Neuronal stem cell (in vitro differentiated cells): Measurements from ENCODE around the gene TCEAL1.
"Not testable (repeated sequence)": the region's sequence is repeated elsewhere in the genome, so short reads cannot be mapped to it uniquely, and the experiment has no call there.

Experiments used
- DNase-seq: peaks from one replicate; pipeline ENCODE4 v3.0.0-alpha.2; 2013; ENCODE audit warnings: low spot score
- H2AFZ ChIP-seq: one replicate; pipeline ENCODE4 v1.6.1; 2013; ENCODE audit warnings: mild to moderate bottlenecking, low read length, inconsistent platforms
- H2AK5ac ChIP-seq: 2 replicates; pipeline ENCODE4 v1.6.1; 2013; ENCODE audit warnings: low read depth, mild to moderate bottlenecking, inconsistent platforms, low read length, moderate library complexity, mixed read lengths
- H2BK120ac ChIP-seq: 2 replicates; pipeline ENCODE4 v1.6.1; 2013; ENCODE audit warnings: low read depth, mild to moderate bottlenecking, inconsistent platforms, low read length, moderate library complexity, mixed read lengths
- H2BK12ac ChIP-seq: one replicate; pipeline ENCODE4 v1.6.1; 2013; ENCODE audit warnings: low read length, inconsistent platforms
- H2BK15ac ChIP-seq: 2 replicates; pipeline ENCODE4 v1.6.1; 2013; ENCODE audit warnings: mild to moderate bottlenecking, low read length, inconsistent platforms, mixed read lengths
- H2BK5ac ChIP-seq: one replicate; pipeline ENCODE4 v1.6.1; 2013; ENCODE audit warnings: inconsistent platforms, mild to moderate bottlenecking, low read length, moderate library complexity
- H3K14ac ChIP-seq: one replicate; pipeline ENCODE4 v1.6.1; 2013; ENCODE audit warnings: low read length, inconsistent platforms
- H3K18ac ChIP-seq: 2 replicates; pipeline ENCODE4 v1.6.1; 2013; ENCODE audit warnings: low read length, inconsistent platforms
- H3K23ac ChIP-seq: 2 replicates; pipeline ENCODE4 v1.6.1; 2013; ENCODE audit warnings: low read depth, mild to moderate bottlenecking, mixed read lengths, low read length, inconsistent platforms; ENCODE audit not compliant: poor library complexity
- H3K27ac ChIP-seq: replicated peaks from 3 replicates; pipeline ENCODE4 v1.5.1; 2013; ENCODE audit warnings: low read length, inconsistent platforms
- H3K27me3 ChIP-seq, 3 experiments: 2 replicates each; pipeline ENCODE4 v1.6.1; 2013; ENCODE audit warnings: low read length in 3 of 3, mild to moderate bottlenecking in 2 of 3, inconsistent platforms in 1 of 3, low read depth in 1 of 3, mixed read lengths in 1 of 3, moderate library complexity in 1 of 3; ENCODE audit not compliant: control insufficient read depth in 3 of 3, insufficient read depth in 3 of 3
- H3K36me3 ChIP-seq, 2 donors: replicated peaks in 1 of 2; 2 replicates each; pipeline ENCODE4 v1.6.1; 2013; ENCODE audit warnings: low read length in 2 of 2; ENCODE audit not compliant: control insufficient read depth in 2 of 2, insufficient read depth in 2 of 2
- H3K4ac ChIP-seq: 2 replicates; pipeline ENCODE4 v1.6.1; 2013; ENCODE audit warnings: inconsistent platforms, mild to moderate bottlenecking, low read length, moderate library complexity
- H3K4me1 ChIP-seq, 2 donors: 1 replicate in 1 of 2; 2 replicates in 1 of 2; pipeline ENCODE4 v1.6.1; 2013; ENCODE audit warnings: low read length in 2 of 2, low read depth in 1 of 2; ENCODE audit not compliant: control insufficient read depth in 2 of 2, insufficient read depth in 1 of 2
- H3K4me2 ChIP-seq: one replicate; pipeline ENCODE4 v1.6.1; 2013; ENCODE audit warnings: mild to moderate bottlenecking, low read length, inconsistent platforms; ENCODE audit not compliant: insufficient read depth, poor library complexity, severe bottlenecking
- H3K4me3 ChIP-seq, 2 donors: 2 replicates each; pipeline ENCODE4 v1.5.1; 2013; ENCODE audit warnings: low read length in 2 of 2, mild to moderate bottlenecking in 2 of 2, inconsistent platforms in 1 of 2, moderate library complexity in 1 of 2
- H3K79me1 ChIP-seq: one replicate; pipeline ENCODE4 v1.6.1; 2013; ENCODE audit warnings: low read depth, mild to moderate bottlenecking, inconsistent platforms, low read length, moderate library complexity
- H3K9ac ChIP-seq: one replicate; pipeline ENCODE4 v1.6.1; 2013; ENCODE audit warnings: mild to moderate bottlenecking, low read depth, low read length, inconsistent platforms; ENCODE audit not compliant: poor library complexity
- H3K9me3 ChIP-seq, 2 donors: replicated peaks in 1 of 2; 2 replicates each; pipeline versions ENCODE3 to v1.6.1; 2013; ENCODE audit warnings: low read length in 2 of 2, mild to moderate bottlenecking in 2 of 2, inconsistent platforms in 1 of 2, low read depth in 1 of 2, mixed read lengths in 1 of 2, moderate library complexity in 1 of 2; ENCODE audit not compliant: control insufficient read depth in 2 of 2, insufficient read depth in 1 of 2
- H4K8ac ChIP-seq: one replicate; pipeline ENCODE4 v1.6.1; 2013; ENCODE audit warnings: low read depth, mild to moderate bottlenecking, inconsistent platforms, low read length, moderate library complexity
- H4K91ac ChIP-seq: one replicate; pipeline ENCODE4 v1.6.1; 2013; ENCODE audit warnings: low read length, low read depth, mild to moderate bottlenecking, inconsistent platforms; ENCODE audit not compliant: poor library complexity
- WGBS, 2 donors: extraction: QIAGEN DNeasy Blood & Tissue Kit; methylation state at CpG; one replicate each; pipeline ENCODE4 v1.1.7; 2013; ENCODE audit warnings: missing lambda C conversion rate in 2 of 2, mixed read lengths in 1 of 2; ENCODE audit not compliant: insufficient read length in 2 of 2, insufficient replicate concordance in 1 of 2; ENCODE audit errors: extremely low coverage in 2 of 2; 5-methylcytosine and 5-hydroxymethylcytosine counted together

The TCEAL1 gene

DNA sequence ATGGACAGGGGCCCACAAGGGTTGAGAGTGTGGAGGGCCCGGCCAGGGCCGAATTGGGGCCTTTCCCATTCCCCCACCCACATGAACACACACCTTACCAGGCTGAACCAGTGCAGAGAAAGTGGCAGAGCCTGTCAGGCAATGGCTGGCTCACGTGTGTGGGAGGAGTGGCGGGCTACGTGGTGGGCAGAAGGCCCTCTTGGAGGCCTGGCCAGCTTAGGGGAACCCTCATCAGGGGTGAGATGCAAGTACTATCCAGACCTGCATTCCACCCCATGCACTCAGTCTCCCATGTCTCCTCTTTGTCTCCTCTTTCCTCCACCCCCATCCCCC lies 42.5 kb upstream of the TCEAL1 start:
- Histone ChIP-seq H3K18ac (no peak overlapping the region), H3K27me3 (no peaks in the 10 kb centered on the region), H3K9me3 (no peaks in the 10 kb centered on the region), H4K8ac (no peak overlapping the region), H2AK5ac (no peak overlapping the region), H2BK120ac (no peak overlapping the region), H2BK12ac (no peak overlapping the region), H2BK5ac (no peak overlapping the region), H3K36me3 (peaks cover 0 to 25% of the 10 kb centered on the region in 2 donors), H3K4me1 (no peaks in the 10 kb centered on the region), H4K91ac (no peak overlapping the region), H3K23ac (no peak overlapping the region), H2AFZ (peak overlapping the region; percentile 89), H3K14ac (no peak overlapping the region), H3K27ac (no peak overlapping the region), H2BK15ac (no peak overlapping the region), H3K4me2 (peak overlapping the region; percentile 54), H3K9ac (no peak overlapping the region), H3K4ac (no peak overlapping the region), H3K4me3 (peak overlapping the region; percentile 56 to 93), H3K79me1 (peaks cover 3% of the 10 kb centered on the region)
- no peak for DNase-seq
- WGBS, 2 donors, result no CpG with 5 or more reads among the region's 5 CpGs

GRCh38 chrX:103586659-103587058 lies 42.1 kb upstream of the TCEAL1 start:
- H4K8ac ChIP-seq, result no peak overlapping the region
- H2AFZ ChIP-seq, result no peak overlapping the region
- H3K79me1 ChIP-seq, result peaks cover 3% of the 10 kb centered on the region
- H3K4me3 ChIP-seq, result peak overlapping the region in 1 of 2 donors; percentile 56
- H3K9ac ChIP-seq, result no peak overlapping the region
- no peak overlapping the region for H2BK12ac ChIP-seq
- H3K14ac ChIP-seq, result no peak overlapping the region
- no peak overlapping the region for H3K27ac ChIP-seq
- H3K4ac ChIP-seq, result no peak overlapping the region
- H3K4me1 ChIP-seq, result no peaks in the 10 kb centered on the region
- no peaks in the 10 kb centered on the region for H3K27me3 ChIP-seq
- WGBS, 2 donors, result no CpG with 5 or more reads among the region's 4 CpGs
- no peaks in the 10 kb centered on the region for H3K9me3 ChIP-seq
- H2BK120ac ChIP-seq, result no peak overlapping the region
- H2BK5ac ChIP-seq, result no peak overlapping the region
- no peak overlapping the region for H2AK5ac ChIP-seq
- no peak for DNase-seq
- peaks cover 0 to 25% of the 10 kb centered on the region in 2 donors for H3K36me3 ChIP-seq
- no peak overlapping the region for H3K18ac ChIP-seq
- no peak overlapping the region for H3K23ac ChIP-seq
- H2BK15ac ChIP-seq, result no peak overlapping the region
- no peak overlapping the region for H3K4me2 ChIP-seq
- no peak overlapping the region for H4K91ac ChIP-seq

GRCh38 chrX:103592295-103592694 lies 36.5 kb upstream of the TCEAL1 start:
- H3K36me3 ChIP-seq, result peaks cover 0 to 21% of the 10 kb centered on the region in 2 donors
- H2BK5ac ChIP-seq, H3K23ac ChIP-seq: not testable (repeated sequence)

GRCh38 chrX:103595202-103595601 lies 33.6 kb upstream of the TCEAL1 start:
- DNase-seq, H2AFZ ChIP-seq, H3K23ac ChIP-seq, H3K4me1 ChIP-seq, H3K79me1 ChIP-seq, H4K91ac ChIP-seq, H2BK5ac ChIP-seq, H3K4ac ChIP-seq, H2BK15ac ChIP-seq, H2BK12ac ChIP-seq, H3K9ac ChIP-seq, H2BK120ac ChIP-seq, H3K27me3 ChIP-seq, H3K14ac ChIP-seq, H3K4me3 ChIP-seq, H2AK5ac ChIP-seq, H3K4me2 ChIP-seq, H3K18ac ChIP-seq, H4K8ac ChIP-seq, H3K36me3 ChIP-seq, H3K9me3 ChIP-seq, H3K27ac ChIP-seq: not testable (repeated sequence)
- no CpG with 5 or more reads among the region's 6 CpGs for WGBS, 2 donors

More at GRCh38 chrX:103592295-103592694, 36.5 kb upstream of the TCEAL1 start:
- not testable (repeated sequence) for DNase-seq, H2AFZ ChIP-seq, H3K27ac ChIP-seq, H3K79me1 ChIP-seq, H3K9ac ChIP-seq, H3K18ac ChIP-seq, H2BK120ac ChIP-seq, H3K4me1 ChIP-seq, H4K91ac ChIP-seq, H3K14ac ChIP-seq, H4K8ac ChIP-seq, H3K4me3 ChIP-seq, H3K4ac ChIP-seq, H2AK5ac ChIP-seq, H3K9me3 ChIP-seq, H3K27me3 ChIP-seq, H2BK12ac ChIP-seq, H2BK15ac ChIP-seq, H3K4me2 ChIP-seq
- WGBS, 2 donors, result no CpG with 5 or more reads among the region's 1 CpG
